ENCODE data around the gene CTSH. TPM values are rescaled to one million over a fixed set of nuclear protein-coding genes. Genes with fewer than 3 reads are reported as not detected.

The CTSH gene
- total RNA-seq, 2 donors from 2014 or later: 107 to 145 TPM

DNA sequence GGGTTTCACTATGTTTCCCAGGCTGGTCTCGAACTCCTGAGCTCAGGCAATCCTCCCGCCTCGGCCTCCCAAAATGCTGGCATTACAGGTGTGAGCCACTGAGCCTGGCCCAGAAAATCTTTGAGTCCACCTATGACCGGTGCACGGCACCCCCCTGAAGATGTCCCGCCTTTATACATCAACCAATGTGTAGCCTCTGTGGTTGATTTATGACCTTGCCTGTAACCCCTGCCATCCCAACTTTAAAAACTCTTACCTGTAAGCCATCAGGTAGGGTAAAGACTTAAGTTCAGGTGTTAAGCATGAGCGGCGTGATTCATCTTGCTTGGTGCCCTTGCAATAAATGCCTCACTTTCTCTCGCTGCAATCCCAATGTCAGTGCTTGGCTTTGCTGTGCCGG is 14.5 kb upstream of the CTSH start:
- no peaks in the 10 kb centered on the region for H3K27me3 ChIP-seq
- WGBS, 2 donors: 96% methylated on average over 10 of the region's 10 CpGs
- H3K36me3 ChIP-seq (replicated peaks in 1 of 2; ENCODE audit: insufficient read depth in 1 of 2, low read depth in 2 of 2): no peaks in the 10 kb centered on the region
- H3K27ac ChIP-seq: no peak overlapping the region
- no peak for DNase-seq
- peaks cover 8% of the 10 kb centered on the region for H3K4me1 ChIP-seq
- ATAC-seq: no peak
- no peak overlapping the region for H3K4me3 ChIP-seq
- TF ChIP-seq, protein P1, sequence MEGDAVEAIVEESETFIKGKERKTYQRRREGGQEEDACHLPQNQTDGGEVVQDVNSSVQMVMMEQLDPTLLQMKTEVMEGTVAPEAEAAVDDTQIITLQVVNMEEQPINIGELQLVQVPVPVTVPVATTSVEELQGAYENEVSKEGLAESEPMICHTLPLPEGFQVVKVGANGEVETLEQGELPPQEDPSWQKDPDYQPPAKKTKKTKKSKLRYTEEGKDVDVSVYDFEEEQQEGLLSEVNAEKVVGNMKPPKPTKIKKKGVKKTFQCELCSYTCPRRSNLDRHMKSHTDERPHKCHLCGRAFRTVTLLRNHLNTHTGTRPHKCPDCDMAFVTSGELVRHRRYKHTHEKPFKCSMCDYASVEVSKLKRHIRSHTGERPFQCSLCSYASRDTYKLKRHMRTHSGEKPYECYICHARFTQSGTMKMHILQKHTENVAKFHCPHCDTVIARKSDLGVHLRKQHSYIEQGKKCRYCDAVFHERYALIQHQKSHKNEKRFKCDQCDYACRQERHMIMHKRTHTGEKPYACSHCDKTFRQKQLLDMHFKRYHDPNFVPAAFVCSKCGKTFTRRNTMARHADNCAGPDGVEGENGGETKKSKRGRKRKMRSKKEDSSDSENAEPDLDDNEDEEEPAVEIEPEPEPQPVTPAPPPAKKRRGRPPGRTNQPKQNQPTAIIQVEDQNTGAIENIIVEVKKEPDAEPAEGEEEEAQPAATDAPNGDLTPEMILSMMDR (IDR thresholded peaks at IDR 0.05): no peak
- TF ChIP-seq POLR2A (IDR thresholded peaks at IDR 0.05): no peak
- no peaks in the 10 kb centered on the region for H3K9me3 ChIP-seq
- intact Hi-C loops (cut with DNase I): no loop called here

- no peak for DNase-seq
- no peak for ATAC-seq
- H3K9me3 ChIP-seq: no peaks in the 10 kb centered on the region
- H3K27ac ChIP-seq: no peak overlapping the region
- no peaks in the 10 kb centered on the region for H3K36me3 ChIP-seq (replicated peaks in 1 of 2; ENCODE audit: insufficient read depth in 1 of 2, low read depth in 2 of 2)
- no peak overlapping the region for H3K4me3 ChIP-seq
- 84% methylated on average over 7 to 9 of the region's 9 CpGs for WGBS, 2 donors
- TF ChIP-seq, protein P1 (IDR thresholded peaks at IDR 0.05): no peak
- TF ChIP-seq POLR2A (IDR thresholded peaks at IDR 0.05): no peak
- H3K27me3 ChIP-seq: no peaks in the 10 kb centered on the region
- H3K4me1 ChIP-seq: peaks cover 9% of the 10 kb centered on the region
- intact Hi-C loops (cut with DNase I): no loop called here
Observed at GRCh38 chr15:78957416-78958093, 12.7 kb upstream of the CTSH start.

GRCh38 chr15:78956937-78957336 is 12.1 kb upstream of the CTSH start:
- intact Hi-C loops (cut with DNase I): no loop called here
- Histone ChIP-seq H3K4me1 (peaks cover 15% of the 10 kb centered on the region), H3K4me3 (no peak overlapping the region), H3K9me3 (no peaks in the 10 kb centered on the region), H3K27me3 (no peaks in the 10 kb centered on the region), H3K27ac (no peak overlapping the region), H3K36me3 (replicated peaks in 1 of 2; ENCODE audit: insufficient read depth in 1 of 2, low read depth in 2 of 2) (no peaks in the 10 kb centered on the region)
- no peak for ATAC-seq
- WGBS, 2 donors: 80 to 87% methylated on average over 1 of the region's 1 CpG
- no peak for DNase-seq
- no peak for TF ChIP-seq POLR2A (IDR thresholded peaks at IDR 0.05)
- TF ChIP-seq, protein P1 (IDR thresholded peaks at IDR 0.05): no peak

DNA sequence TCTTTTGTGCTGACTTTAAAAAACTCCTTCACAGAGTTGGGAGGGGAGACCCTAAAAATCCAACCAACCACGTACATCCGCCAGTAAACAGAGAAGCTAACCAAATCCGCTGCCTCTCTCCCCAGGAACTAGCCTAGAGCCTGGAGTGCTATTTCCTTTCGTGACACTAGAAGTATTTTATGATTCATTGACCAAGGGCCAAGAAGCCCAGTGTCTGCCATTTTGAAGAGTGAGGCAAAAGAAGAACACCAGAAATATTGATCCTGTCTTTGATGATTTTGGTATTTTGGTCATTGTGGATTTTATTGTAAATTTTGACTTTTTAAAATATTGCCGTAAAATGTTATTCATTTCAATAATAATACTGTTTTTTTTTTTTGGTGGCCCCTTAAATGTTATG is 10.5 kb upstream of the CTSH start:
- ATAC-seq (no peak), DNase-seq (no peak)
- 83 to 94% methylated on average over 5 of the region's 5 CpGs for WGBS, 2 donors
- Histone ChIP-seq H3K36me3 (replicated peaks in 1 of 2; ENCODE audit: insufficient read depth in 1 of 2, low read depth in 2 of 2) (no peaks in the 10 kb centered on the region), H3K27me3 (no peaks in the 10 kb centered on the region), H3K27ac (no peak overlapping the region), H3K4me1 (peaks cover 31% of the 10 kb centered on the region), H3K4me3 (no peak overlapping the region), H3K9me3 (no peaks in the 10 kb centered on the region)
- no peak for TF ChIP-seq POLR2A (IDR thresholded peaks at IDR 0.05)
- TF ChIP-seq, protein P1 (IDR thresholded peaks at IDR 0.05): no peak
- intact Hi-C loops (cut with DNase I): no loop called here

GRCh38 chr15:78951841-78952238 is 7.0 kb upstream of the CTSH start:
- peak in 2 of 3 donors; percentile 23 to 45 for TF ChIP-seq POLR2A (IDR thresholded peaks at IDR 0.05)
- TF ChIP-seq, protein P1 (IDR thresholded peaks at IDR 0.05): no peak
- intact Hi-C loops (cut with DNase I): no loop called here
- Histone ChIP-seq H3K4me1 (peaks cover 45% of the 10 kb centered on the region), H3K4me3 (no peak overlapping the region), H3K36me3 (replicated peaks in 1 of 2; ENCODE audit: insufficient read depth in 1 of 2, low read depth in 2 of 2) (no peaks in the 10 kb centered on the region), H3K27me3 (no peaks in the 10 kb centered on the region), H3K27ac (peak overlapping the region; percentile 73 to 87 (median 76)), H3K9me3 (no peaks in the 10 kb centered on the region)
- peak; percentile 56 to 84 (median 71) for DNase-seq
- peak; percentile 89 for ATAC-seq
- 4 to 13% methylated on average over 4 of the region's 4 CpGs for WGBS, 2 donors
